Left colon (tissue), 2 donors: ENCODE measurements around the gene SGPP2. TPM values are rescaled to one million over a fixed set of nuclear protein-coding genes. Genes with fewer than 3 reads are reported as not detected.
"Not testable (repeated sequence)": the region's sequence is repeated elsewhere in the genome, so short reads cannot be mapped to it uniquely, and the experiment has no call there.

ENCODE experiments used
- ATAC-seq: fragments of 200-7000 bp; cut with Tn5 transposase; one replicate; pipeline ENCODE4 v1.9.1; 2020; ENCODE audit warnings: mild to moderate bottlenecking, moderate library complexity
- DNase-seq, 2 donors: peaks; one replicate each; pipeline ENCODE4 v3.0.0-alpha.2; 2020
- intact Hi-C, 2 donors: fragments of 100-400 bp; cut with DNase I in 1 of 2; cut with micrococcal nuclease in 1 of 2; formaldehyde crosslinking; loops; one replicate each; pipeline versions ENCODE4 v1.11.2 to v1.14.0; 2022; cut with DNase I, micrococcal nuclease
- total RNA-seq, 2 donors: library from RNA; stranded (reverse); fragmentation: NEBNext Ultra II Directional; extraction: Animal tissue kit (Norgen Biotek cat#: 25700); gene quantifications; one replicate each; pipeline ENCODE4 v1.2.1, GENCODE V29; 2021
- donor health status: DM: no; HTN: no; CAD: no.
- donor health status: DM: yes; HTN: yes; CAD: no.

The SGPP2 gene
- total RNA-seq, 2 donors from 2014 or later: 74.9 to 75.9 TPM

DNA sequence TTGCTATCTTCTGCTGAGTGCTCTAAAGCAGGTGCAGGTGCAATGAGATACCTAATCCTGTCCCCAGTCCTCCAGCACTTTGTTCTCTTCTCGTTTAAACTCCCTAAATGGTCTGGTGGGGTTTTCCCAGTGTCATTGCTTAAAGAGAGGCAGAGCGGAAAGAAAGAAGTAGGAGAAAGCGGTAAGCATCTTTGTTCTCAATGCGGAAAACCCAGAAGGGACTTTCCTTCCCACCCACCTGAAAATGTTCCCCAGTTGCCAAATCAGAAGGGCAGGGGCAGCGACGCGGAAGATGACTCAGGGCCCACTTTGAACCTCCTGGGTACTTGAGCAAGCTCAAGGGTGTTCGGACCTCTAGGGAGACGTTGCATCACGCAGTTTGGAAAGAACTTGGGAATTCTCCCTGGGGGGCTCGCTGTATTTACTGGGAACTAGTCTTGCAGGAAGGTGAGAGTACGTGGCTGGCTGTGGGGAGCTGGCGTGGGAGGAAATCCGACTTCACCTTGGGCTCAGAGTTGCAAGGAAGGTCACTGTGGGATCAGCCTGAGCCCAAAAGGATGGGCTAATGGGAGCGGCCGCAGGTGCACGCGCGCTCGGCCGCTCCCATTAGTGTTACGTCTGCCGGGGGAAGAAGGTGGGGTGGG lies 589 bp upstream of the SGPP2 start:
- ATAC-seq (peak; percentile 50), DNase-seq (no peak)
- intact Hi-C loops: no loop called here

DNA sequence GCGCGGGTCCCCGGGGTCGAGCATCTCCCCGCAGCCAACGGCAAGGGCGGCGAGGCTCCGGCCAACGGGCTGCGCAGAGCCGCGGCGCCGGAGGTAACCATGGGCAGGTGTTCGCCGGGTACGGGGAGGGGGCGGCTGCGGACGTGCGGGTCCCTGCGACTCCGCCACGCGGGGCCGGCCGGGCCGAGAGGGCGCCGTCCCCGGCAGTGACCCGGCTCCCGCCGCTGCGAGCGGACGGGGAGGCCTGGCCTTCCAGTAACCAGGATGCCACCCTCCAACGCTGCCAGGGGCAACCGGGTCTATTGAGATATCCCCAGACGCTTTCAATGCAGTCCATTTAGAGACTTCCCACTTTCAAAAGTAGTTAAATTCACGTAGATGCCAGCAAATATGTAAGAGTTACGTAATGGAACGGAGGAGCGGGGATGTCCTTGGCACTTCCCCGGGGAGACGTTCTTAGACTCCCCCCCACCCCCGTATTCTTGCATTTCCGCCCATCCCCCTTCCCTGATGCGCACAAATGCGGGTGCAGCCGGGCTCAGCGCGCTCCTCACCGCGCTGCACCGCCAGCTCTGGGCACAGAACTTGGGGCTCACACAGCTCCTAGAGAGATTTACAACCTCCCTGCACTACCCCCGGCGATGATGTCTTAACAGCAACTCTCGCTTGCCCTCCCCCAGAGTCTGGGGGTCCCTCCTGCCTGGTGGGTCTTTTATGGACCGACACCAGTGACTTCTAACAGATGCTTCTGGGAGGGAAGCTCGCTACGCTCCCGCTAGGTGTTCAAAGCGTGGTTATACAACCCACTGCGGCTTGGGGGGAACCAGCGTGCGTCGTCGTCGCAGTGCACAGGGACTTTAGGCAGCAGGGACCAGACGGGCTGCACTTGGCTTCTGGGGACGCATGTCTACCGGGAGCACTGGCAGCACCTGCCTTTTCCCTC lies 657 bp downstream of the SGPP2 start:
- intact Hi-C loops: no loop called here
- ATAC-seq (peak; percentile 19), DNase-seq (peak in 1 of 2 donors; percentile 57)

DNA sequence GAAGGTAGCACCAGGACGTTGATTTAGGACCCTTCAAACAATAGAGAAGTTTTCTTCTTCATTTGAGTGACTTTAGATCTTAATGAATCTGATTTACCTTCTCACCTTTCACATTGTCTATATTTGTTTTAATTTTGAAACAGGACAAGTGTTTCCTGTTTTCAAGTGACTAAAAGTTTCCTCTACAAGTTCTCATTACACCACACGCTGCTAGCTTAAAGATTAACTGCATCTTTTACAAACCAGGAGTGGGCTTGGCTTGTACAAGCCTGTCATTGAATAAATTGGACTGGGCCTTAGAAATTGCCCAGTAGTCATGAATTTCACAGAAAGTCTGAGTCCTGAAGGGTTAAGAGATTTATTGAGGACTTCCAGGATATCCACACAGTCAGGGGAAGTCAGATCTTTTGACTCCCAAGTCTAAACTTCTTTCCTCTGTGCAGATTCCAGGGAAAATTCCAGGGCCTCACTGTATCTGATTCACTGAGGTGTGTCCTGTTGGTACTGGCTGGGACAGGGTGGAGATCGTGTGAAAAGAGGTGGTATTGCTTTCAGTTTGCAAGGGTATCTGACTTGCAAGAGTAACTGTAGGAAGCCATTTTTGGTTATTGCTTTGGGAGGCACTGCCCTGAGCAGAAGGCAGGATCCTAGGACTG lies 3.4 kb downstream of the SGPP2 start:
- intact Hi-C loops: no loop called here
- DNase-seq (peak; percentile 34 to 68), ATAC-seq (peak; percentile 68)

DNA sequence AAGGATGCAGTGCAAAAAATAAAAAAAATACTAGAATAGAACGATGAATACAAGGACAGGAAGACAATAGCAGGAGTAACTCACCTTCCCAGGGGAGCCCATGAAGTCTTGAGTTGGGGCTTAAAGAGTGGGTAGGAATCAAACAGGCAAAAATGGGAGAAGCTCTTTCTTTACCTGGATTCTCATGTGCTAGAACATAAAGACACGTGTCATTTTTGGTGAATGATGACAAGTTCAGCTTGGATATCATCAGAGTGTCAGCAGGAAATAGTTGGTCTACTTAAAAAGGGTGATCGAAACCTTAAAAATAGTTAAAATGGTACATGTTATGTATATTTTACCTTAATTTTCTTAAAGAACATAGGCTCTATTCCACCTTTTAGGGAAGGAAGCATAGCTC lies 5.7 kb downstream of the SGPP2 start:
- intact Hi-C loops: no loop called here
- ATAC-seq (no peak), DNase-seq (no peak)

DNA sequence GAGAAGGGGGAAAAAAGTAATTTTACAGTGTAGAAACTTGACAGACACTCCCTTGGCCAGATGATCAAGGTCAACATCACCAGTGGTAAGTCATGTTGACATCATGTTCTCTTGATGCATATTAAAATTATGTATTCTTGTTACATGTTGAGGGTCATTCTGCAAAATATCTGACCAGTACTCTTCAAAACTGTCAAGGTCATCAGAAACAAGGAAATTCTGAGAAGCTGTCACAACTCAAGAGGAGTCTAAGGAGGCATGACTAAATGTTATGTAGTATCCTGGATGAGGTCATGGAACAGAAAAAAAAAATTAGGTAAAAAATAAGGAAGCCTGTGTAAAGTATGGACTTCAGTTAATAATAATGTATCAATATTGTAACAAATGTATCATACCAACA lies 6.3 kb downstream of the SGPP2 start:
- ATAC-seq: no peak
- DNase-seq: no peak
- intact Hi-C loops: no loop called here

DNA sequence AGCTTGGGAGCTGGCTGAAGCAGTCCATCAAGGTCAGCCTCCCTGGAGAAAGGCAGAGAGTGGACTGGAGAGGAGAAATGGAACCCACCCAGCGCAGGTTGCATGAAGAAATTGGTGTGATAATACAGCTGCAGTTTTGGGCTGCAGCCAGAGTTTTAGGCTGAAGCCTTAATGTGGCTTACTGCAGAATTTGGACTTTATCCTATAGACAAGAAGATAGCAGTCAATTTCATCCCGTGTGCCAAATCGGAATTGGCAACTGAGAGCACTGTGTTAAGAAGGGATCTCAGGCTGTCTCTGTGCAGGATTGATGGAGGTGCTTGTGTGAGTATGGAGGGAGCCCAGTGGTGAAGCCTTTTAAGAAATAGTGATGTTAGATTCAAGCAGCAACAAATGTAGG lies 7.5 kb downstream of the SGPP2 start:
- DNase-seq (no peak), ATAC-seq (no peak)
- intact Hi-C loops: no loop called here

DNA sequence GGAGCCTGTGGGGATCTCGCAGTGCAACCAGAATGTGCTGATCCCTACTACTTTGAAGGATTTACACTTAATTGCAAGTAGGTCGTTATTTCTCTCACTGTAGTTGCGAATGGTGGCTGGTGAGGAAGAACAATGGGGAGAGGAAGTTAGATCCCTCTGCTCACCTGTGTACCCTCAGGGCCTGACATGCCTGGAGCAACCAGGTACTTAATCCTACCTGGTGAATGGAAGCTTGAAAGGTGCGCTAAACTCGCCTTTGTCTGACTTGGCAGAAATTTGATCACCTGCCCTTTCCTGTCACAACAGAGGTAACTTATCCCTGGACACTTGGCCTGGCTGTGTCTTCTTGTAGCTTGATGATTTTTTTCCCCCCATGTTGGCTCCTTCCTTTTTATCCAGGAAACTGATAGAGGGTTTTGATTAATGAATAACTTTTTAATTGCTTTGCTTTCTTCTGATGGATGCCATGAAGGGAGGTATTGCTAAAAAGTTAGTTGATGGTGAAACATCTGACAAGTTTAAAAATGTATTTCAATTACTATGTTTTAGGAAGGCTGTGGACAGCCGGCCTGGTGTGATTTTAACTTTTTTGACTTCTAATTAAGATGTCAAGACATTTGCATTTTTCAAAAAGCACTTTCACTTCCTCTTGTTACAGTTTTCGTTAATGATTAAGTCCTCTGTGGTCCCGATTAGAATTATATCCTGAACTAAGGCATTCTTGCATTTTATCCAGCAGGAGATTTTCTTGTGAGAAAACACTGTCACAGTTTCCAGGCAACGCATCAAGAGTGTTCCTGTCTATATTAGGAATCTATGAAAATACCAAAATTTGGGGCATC lies 9.2 kb downstream of the SGPP2 start:
- DNase-seq: no peak
- ATAC-seq: peak; percentile 44
- intact Hi-C loops: no loop called here

DNA sequence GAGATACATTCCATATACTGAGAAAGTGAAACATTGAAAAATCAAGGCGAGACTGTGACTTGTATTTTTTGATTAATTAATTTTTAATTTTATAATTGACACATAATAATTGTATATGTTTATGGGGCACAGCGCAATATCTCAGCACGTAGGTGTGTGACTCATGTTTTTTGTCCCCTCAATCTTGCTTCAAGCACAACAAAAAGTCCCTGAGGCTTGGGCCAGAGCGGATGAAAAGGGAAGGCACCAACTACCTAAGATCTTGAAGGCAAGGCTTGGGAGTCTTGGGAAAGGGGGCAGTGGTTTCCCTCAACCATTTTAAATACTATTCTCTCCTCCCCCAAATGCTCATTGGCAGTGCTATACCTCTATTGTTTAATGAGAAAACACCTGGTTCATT lies 9.9 kb downstream of the SGPP2 start:
- intact Hi-C loops: no loop called here
- ATAC-seq (no peak), DNase-seq (no peak)

DNA sequence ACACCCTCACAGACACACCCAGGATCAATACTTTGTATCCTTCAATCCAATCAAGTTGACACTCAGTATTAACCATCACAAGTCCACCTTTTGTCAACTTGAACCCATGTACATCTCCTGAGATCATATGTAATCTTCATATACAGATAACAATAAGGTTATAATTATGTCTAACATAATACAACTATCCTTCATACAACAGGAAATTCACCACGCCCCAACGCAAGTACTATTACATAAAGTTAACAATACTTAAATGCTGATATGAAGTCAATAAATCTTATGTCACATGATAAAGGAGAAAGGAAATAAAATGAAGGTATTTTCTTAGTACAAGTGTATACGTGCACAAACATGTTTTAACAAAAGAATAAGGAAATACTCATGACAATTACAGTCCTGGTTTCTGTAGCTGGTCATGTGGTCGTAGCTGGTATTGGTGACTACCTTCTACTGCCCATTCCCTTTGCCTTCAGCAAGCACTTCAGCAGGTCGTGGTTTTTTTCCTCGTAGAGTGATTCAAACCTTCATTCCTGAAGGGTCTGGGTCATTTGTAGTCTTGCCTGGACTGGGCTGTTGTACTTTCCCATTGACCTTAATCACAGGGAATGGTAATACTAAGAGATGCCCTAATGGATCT lies 11.2 kb downstream of the SGPP2 start:
- peak; percentile 53 for ATAC-seq
- peak in 1 of 2 donors; percentile 36 for DNase-seq
- intact Hi-C loops: not testable (repeated sequence)

DNA sequence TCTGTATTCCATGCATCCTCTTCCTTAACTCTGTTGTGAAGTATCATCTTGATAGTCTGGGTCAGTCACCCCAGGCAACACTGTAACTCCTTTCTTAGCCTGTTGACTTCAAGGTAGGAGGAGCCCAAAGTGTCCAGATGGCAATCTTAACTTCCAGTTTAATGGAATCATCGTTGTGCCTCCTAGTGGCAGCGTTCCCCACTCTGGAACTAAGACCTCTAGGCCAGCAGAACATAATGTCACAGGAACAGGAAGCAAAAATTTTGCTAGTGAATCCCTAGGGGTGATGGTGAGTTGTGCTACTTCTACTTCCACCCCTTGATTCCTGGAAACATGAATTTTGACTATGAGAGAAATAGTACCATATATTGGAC lies 11.7 kb downstream of the SGPP2 start:
- DNase-seq (no peak), ATAC-seq (peak; percentile 14)
- intact Hi-C loops: no loop called here

DNA sequence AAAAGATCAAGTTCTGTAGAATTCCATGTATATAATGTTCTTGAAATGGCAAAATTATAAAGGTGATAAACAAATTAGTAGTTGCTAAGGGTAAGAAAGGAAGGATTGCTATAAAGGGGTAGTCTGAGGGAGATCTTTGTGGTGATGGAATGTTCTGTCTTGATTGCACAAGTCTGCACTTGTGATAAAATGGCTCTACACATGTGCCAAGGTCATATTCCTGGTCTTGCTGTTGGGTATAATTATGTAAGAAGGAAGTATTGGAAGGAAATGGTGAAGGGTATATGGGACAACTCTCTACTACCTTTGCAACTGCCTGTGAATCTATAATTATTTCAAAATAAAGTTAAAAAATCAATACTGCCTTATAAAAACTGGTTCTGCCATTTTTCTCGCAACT lies 15.3 kb downstream of the SGPP2 start:
- peak; percentile 83 for ATAC-seq
- DNase-seq: no peak
- intact Hi-C loops: no loop called here

DNA sequence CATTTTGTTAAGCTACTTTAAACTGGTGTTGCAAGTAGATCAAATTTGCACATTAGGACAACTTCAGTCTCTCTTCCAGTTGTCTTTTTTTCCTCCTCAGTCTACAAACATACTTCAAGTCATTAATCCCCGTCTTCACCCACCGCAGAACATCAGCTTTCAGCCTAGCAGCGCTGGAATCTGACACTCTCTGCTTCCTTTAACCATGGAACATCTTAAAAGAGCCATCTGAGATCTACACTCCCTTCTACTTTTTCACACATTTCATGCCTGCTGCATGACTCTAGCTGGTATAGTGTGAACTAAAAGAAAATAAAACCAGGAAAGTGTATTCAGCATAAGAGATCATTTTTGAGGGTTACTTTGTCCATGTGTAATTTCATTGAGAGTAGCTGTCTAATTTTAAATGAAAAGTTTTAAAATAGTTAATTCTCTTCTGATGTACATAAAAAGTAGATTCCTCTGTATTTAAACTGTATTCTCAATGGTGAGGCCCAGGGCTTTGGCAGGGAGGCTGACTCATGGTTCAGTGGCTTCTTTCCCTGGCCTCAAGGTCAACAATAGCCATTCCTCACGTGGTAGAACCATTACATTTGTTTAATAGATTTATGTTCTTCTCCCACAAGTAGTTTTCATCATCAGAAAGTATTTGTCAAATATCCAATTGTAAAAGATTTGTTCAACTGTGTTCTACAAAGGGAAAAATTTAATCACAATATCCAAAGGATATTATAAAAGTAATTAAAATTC lies 16.5 kb downstream of the SGPP2 start:
- ATAC-seq (no peak), DNase-seq (no peak)
- intact Hi-C loops: no loop called here

DNA sequence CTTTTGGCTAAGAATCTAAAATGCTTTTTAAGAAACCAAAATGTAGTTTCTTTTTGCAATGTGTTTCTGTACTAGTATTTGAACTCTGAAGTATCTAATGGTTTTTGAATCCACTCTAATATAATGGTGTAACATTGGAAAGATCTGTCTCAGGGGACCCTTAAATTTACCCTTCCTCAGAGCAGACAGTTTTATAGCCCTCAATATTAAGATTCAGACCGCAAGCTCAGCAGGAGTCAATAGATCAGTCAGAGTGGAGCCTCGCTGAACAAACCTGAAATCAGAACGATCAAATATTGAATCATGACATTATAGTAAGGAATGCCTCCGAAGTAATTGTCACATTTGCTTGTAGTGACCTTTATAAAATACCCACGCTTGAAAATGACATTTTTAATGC lies 18.3 kb downstream of the SGPP2 start:
- DNase-seq: no peak
- no peak for ATAC-seq
- intact Hi-C loops: no loop called here

DNA sequence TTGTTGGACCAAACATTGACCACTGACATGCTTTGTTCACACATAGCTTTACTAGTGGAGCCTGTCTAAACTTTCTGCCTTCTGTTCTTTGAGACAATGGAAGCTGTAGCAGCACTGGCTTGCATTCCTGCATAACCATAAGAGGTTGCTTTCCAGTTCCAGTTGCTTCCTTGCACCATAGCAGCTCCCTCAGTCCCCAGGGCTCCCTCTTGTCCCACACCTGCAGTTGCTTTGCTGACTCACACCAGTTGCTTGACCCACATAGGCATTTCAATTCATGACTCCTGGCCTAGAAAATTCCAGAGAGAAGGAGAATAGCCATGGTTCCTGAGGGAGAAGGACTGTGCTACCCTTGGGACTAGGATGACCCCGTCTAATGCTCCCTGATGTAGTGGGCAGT lies 20.9 kb downstream of the SGPP2 start:
- intact Hi-C loops: no loop called here
- ATAC-seq (no peak), DNase-seq (no peak)

DNA sequence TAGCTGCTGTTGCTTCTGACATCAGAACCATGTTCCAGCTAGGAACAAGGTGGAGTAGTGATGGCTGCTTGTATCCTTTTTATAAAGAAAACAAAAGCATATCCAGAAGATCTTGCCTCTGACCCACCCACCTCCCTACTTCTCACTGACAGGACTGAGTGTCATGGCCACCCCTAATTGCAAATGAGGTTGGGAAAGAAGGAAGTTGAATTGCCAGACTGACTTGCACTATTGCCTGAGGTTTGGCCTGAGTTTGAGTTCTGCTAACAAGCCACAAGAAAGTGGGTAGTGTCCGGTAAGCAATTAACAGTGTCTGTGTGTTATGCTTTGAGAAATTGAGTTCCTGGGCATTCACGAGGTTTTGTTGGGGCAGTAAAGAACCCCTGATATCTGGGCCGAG lies 22.8 kb downstream of the SGPP2 start:
- DNase-seq: no peak
- ATAC-seq: no peak
- intact Hi-C loops: no loop called here

DNA sequence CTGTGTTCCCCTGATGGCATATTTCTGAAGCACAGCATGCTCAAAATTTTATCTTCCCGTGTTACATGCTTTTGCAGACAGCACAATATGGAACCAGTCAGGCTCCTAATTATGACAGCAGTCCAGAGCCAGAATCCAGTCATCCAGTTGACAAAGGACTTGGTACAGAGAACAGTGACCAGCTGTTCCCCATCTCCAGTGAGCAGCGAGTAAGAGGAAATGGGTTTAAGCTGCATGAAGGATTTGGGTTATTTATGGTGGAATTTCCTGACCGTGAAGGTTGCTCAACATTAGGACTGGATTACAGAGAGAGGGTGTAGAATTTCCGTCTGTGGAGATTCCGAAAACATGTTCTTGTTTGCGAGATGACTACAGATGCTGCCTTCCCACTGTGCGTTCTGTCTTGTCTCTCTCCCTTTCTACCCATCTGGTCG lies 24.4 kb downstream of the SGPP2 start:
- ATAC-seq (no peak), DNase-seq (no peak)
- intact Hi-C loops: no loop called here

DNA sequence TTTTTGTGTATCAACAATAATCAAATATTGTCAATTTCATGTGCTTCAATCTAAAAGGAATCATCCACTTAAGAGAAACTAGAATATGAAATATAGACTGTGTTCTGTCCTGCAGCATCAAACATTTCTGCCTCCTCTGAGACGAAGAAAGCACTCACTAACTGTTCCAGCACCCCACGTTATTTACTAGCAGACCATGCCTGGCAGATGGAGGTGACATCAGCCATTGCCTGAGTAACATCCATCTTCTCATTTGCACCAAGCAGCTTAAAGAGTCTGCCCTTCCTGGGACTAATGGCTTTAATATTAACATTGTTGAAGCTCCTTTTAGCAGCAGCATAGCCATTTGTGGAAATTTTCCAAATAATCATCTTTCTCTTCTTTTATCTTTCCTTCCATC lies 25.7 kb downstream of the SGPP2 start:
- DNase-seq (no peak), ATAC-seq (no peak)
- intact Hi-C loops: no loop called here

DNA sequence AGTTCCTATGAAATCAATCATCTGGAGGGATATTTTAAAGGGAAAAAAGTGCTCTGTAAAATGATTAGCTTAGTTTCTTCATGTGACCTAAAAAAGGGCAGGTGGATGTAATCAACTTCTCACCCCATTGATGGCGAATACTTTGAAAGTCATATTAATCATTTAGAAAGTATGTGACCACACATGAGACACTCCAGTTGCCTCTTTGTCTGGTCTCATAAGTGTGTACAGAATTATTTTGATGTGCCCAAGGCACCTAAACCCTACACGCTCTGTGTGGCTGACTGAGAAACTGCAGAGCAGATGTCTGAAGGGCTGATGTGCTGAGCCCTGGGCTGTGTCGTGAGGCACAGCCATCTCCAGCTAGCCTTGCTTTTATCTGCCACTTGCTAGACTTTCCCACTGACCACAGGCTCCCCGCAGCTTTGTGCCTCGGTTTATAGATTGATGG lies 26.9 kb downstream of the SGPP2 start:
- DNase-seq: no peak
- intact Hi-C loops: no loop called here
- no peak for ATAC-seq
